Stimulated activated naive CD8-positive, alpha-beta T cell treated with anti-CD3 and anti-CD28 coated beads, Interleukin-15, Interleukin-2, amounts not matched to agents 100 ng/mL and 50 ng/mL, for 24 hours (primary cell): ENCODE data around the gene MGMT.

ENCODE experiments used
- H3K27ac Mint-ChIP-seq: one replicate; pipeline ENCODE4 v1.8.0; 2021; ENCODE audit warnings: mild to moderate bottlenecking, mixed read lengths
- H3K27me3 Mint-ChIP-seq: one replicate; pipeline ENCODE4 v1.8.0; 2021; ENCODE audit warnings: mixed read lengths
- H3K36me3 Mint-ChIP-seq: one replicate; pipeline ENCODE4 v1.8.0; 2021; ENCODE audit warnings: low read depth, mixed read lengths
- H3K4me1 Mint-ChIP-seq: one replicate; pipeline ENCODE4 v1.8.0; 2021; ENCODE audit warnings: low read depth, mixed read lengths
- H3K4me3 Mint-ChIP-seq: one replicate; pipeline ENCODE4 v1.8.0; 2021; ENCODE audit warnings: mild to moderate bottlenecking, mixed read lengths
- H3K9me3 Mint-ChIP-seq: one replicate; pipeline ENCODE4 v1.8.0; 2021; ENCODE audit warnings: mixed read lengths

MGMT gene

DNA sequence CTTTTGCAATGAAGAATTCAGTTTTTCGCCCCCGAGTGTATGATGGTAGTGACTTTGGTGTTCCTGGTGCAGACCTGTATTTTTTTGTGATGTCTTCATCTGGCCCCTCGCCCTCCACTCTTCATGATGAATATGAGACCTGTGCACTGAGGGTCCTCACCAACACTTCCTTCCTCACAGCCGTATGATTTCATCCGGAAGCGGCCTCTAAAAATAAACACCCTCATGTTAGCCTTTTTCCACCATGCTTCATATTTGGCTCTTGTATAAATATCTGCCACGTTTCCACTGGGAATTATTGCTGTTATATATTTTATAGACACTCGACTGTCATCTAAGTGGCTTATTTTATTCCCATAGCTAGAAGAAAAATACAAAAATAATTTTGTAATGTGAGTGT is 160.4 kb downstream of the MGMT start:
- no peak overlapping the region for H3K27ac Mint-ChIP-seq
- H3K27me3 Mint-ChIP-seq: no peaks in the 10 kb centered on the region
- H3K36me3 Mint-ChIP-seq: peaks cover 50% of the 10 kb centered on the region
- H3K4me3 Mint-ChIP-seq: no peak overlapping the region
- peaks cover 7% of the 10 kb centered on the region for H3K4me1 Mint-ChIP-seq
- peaks cover 11% of the 10 kb centered on the region for H3K9me3 Mint-ChIP-seq

DNA sequence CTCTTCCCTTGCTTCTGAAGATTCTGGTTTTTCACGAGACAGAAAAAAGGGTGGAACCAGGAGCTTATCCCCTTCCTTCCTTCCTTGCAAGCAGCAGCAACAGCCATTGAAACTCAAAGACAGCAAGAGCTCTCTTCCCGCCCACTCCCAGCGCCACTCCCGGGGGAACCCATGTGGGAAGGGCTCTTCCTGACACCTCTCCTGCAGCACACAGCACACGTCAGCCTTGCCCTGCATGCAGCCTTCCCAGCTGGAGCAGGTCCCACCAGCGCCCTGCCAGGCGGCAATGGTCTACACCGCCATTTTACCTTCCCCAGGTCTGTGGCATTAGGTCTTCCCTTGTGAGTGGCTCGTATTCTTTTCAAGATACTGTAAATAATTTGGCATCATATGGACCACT is 161.8 kb downstream of the MGMT start:
- no peak overlapping the region for H3K4me3 Mint-ChIP-seq
- no peak overlapping the region for H3K27ac Mint-ChIP-seq
- H3K4me1 Mint-ChIP-seq: peaks cover 7% of the 10 kb centered on the region
- no peaks in the 10 kb centered on the region for H3K27me3 Mint-ChIP-seq
- peaks cover 19% of the 10 kb centered on the region for H3K9me3 Mint-ChIP-seq
- H3K36me3 Mint-ChIP-seq: peaks cover 57% of the 10 kb centered on the region

DNA sequence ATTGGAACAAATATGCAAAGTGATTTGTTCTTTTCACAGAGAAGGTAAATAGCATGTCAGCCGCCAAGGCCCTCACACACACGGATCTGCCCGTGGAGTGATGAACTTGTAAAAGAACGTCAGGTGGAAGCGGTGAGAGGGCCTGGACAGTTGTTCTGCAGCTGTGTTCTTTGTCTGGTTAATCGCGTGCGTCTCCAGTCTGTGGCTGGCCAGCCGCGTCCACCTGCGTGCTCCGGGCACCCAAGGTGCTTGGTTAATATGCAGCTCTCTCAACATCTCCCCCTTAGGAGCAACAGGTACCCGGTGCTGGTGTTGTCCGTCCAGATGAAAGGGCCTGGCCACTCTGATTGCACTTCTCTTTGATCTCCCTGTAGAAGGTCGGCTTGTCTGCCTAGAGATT is 162.9 kb downstream of the MGMT start:
- Mint-ChIP-seq H3K36me3 (peaks cover 66% of the 10 kb centered on the region), H3K4me3 (no peak overlapping the region), H3K4me1 (peaks cover 7% of the 10 kb centered on the region), H3K27ac (no peak overlapping the region), H3K9me3 (peaks cover 26% of the 10 kb centered on the region), H3K27me3 (no peaks in the 10 kb centered on the region)

DNA sequence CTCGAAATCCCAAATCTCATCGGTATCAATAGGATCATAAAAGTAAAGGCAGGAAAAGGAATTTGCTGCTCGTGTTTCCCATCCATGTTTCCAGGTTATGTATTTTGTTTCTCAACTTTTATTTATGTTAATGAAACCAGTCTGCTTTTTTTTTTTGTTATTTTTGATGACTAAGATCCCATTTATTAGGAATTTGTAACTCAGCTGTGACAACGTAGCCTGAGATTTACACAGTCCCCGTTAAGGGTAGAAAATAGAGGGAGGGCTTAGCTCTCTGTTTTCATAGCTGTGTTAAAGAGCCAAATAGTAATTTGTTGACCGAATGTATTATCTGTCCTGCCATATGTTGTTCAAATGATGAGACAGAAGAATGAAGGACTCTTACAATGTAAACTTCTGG is 164.0 kb downstream of the MGMT start:
- Mint-ChIP-seq H3K9me3 (peaks cover 26% of the 10 kb centered on the region), H3K36me3 (peaks cover 65% of the 10 kb centered on the region), H3K27ac (no peak overlapping the region), H3K27me3 (no peaks in the 10 kb centered on the region), H3K4me3 (no peak overlapping the region), H3K4me1 (peaks cover 7% of the 10 kb centered on the region)

DNA sequence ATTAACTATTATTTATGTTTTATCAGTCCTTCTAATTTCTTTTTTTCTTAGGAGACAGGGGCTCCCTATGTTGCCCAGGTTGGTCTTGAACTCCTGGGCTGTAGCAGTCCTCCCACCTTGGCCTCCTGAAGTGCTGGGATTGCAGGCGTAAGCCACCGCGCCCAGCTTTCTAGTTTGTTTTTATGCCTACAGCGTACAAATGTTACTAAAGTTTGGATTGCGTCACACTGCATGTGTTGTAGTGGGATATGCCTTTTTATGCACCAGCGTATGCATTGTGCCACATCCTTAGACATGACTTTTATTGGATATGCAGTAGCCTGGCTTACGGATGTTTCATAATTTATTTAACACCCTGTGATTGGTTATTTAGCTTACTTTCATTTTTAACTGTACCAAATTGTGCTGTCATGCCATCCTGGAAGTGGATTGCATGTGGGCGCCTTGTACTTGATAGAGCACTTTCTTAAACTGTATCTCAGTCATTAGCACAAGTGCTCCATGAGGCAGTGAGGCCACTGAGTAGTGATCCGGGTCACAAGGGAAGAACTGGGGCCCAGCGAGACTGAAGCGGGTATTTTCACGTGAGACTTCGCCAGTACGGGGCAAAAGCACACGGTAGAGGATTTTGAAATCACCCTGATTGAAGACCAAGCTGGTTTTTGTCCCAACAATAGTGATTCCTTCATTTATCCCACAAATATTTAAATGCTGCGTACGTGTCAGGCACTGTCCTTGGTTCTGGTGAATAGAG is 165.0 kb downstream of the MGMT start:
- Mint-ChIP-seq H3K36me3 (peaks cover 64% of the 10 kb centered on the region), H3K27me3 (no peaks in the 10 kb centered on the region), H3K27ac (no peak overlapping the region), H3K4me3 (no peak overlapping the region), H3K4me1 (peaks cover 5% of the 10 kb centered on the region), H3K9me3 (peaks cover 26% of the 10 kb centered on the region)

DNA sequence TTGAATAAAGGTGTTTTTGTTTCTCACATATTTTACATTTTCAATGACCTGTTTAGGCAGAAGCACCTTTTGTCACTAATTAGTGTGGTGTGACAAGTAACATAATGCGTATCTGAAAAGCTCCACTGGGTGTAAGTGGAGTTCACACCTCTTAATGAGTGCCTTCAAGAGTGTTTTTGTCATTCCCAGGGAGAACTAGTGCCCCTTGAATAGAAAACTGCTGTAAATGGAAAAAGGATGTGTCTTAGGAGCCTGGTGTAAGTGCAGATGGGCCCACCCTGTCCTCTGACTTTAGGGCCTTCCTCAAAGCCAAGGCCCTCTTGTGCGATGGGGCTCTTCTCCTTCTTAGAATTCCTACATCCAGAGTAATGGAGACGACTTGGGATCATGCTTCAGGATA is 170.0 kb downstream of the MGMT start:
- peaks cover 55% of the 10 kb centered on the region for H3K36me3 Mint-ChIP-seq

DNA sequence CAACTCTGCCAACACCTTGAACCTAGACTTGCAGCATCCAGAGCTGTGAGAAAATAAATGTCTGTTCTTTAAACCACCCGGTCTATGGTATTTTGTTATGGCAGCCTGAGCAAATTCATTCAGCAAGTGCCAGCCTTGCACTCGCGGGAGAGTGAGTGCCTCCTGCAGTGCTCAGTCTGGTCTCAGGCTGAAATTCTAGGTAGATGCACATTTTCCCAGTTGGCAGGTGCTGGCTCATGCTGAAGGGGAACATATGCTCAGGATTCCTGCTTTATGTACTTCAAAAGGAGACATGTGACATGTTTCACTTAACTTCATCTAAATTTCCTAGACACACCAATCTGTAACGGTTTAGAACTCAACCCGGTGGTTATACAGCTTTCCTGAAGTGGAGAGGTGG is 170.8 kb downstream of the MGMT start:
- Mint-ChIP-seq H3K9me3 (peaks cover 12% of the 10 kb centered on the region), H3K4me3 (no peak overlapping the region), H3K36me3 (peaks cover 46% of the 10 kb centered on the region), H3K27ac (no peak overlapping the region), H3K4me1 (no peaks in the 10 kb centered on the region), H3K27me3 (no peaks in the 10 kb centered on the region)

More for the DNA sequence above, 170.0 kb downstream of the MGMT start:
- Mint-ChIP-seq H3K9me3 (peaks cover 18% of the 10 kb centered on the region), H3K27ac (no peak overlapping the region), H3K4me3 (no peak overlapping the region), H3K4me1 (no peaks in the 10 kb centered on the region), H3K27me3 (no peaks in the 10 kb centered on the region)

DNA sequence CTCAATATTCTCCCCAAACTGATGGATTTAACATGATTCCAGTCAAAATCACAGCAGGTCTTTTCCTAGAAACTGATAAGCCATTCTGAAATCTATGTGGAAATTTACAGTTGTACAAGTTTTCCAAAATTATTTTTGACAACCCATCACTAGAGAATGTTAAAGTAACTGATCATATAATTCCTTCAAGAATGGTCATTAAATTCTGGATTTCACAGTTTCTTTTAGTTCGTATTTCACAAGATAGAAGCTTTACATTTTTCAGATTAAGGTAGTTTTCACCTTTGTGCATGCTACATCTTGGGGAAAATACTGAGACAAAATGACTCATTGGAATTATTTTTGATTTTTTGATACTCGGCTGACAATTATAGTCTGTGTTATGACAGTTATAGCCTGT is 174.3 kb downstream of the MGMT start:
- H3K27me3 Mint-ChIP-seq: no peaks in the 10 kb centered on the region
- H3K36me3 Mint-ChIP-seq: peaks cover 30% of the 10 kb centered on the region
- H3K4me1 Mint-ChIP-seq: no peaks in the 10 kb centered on the region
- no peak overlapping the region for H3K27ac Mint-ChIP-seq
- no peak overlapping the region for H3K4me3 Mint-ChIP-seq
- H3K9me3 Mint-ChIP-seq: peaks cover 3% of the 10 kb centered on the region

DNA sequence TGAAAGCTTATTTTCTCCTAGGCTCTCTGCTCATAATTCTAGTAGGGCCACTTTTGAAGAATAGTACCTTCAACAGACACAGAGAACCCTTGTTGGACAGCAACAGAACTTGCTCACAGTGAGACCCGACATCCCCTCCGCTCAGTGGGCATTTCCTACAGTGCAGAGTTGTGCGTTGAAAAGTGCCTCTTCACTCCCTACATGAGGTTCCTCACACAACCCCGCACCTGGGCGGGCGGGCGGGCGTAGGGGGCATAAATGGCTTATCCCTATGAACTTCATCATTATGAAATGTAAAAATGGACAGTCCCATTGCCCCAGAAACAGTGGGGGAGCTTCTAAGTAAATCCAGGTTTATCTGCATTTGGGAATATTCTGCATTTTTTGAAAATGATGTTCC is 174.9 kb downstream of the MGMT start:
- H3K27me3 Mint-ChIP-seq: no peaks in the 10 kb centered on the region
- H3K27ac Mint-ChIP-seq: no peak overlapping the region
- H3K9me3 Mint-ChIP-seq: peaks cover 3% of the 10 kb centered on the region
- H3K36me3 Mint-ChIP-seq: peaks cover 30% of the 10 kb centered on the region
- no peaks in the 10 kb centered on the region for H3K4me1 Mint-ChIP-seq
- no peak overlapping the region for H3K4me3 Mint-ChIP-seq

DNA sequence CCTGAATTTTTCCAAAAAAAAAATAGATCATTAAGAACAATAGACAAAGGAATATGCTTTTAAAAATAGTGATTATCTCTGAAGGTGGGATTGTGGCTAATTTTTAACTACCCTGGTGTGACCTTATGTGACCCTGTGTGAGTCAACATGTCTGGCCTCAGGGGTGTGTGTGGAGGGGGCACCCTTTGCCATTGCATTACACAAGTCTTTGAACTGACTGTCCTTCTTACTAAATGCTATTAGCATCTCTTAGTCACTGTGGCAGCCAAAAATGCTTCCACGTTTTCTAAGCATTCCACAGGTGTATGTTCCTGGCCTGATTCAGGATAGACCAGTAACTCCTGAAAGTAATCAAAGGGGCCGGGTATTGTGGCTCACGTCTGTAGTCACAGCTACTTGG is 175.4 kb downstream of the MGMT start:
- Mint-ChIP-seq H3K27ac (no peak overlapping the region), H3K9me3 (peaks cover 3% of the 10 kb centered on the region), H3K4me3 (no peak overlapping the region), H3K27me3 (no peaks in the 10 kb centered on the region), H3K36me3 (peaks cover 26% of the 10 kb centered on the region), H3K4me1 (no peaks in the 10 kb centered on the region)

DNA sequence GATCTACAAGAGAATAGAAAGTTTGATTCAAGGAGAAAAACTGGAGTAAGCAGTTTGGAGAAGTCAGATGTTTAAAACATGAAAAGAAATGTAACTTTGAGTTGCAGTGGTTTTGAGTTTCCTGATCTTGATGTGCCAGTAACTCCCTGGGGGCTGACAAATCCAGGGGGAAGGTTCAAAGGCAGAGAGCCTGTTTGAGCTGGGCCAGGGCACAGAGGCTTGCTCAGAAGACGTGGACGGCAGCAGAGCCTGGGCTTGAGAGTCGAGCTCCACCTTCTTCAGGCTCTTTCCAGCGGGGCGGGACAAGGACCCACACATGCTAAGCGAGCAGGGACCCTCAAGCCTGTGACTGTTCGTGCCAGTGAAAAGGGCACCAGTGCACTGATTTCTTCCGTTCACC is 176.2 kb downstream of the MGMT start:
- Mint-ChIP-seq H3K9me3 (peaks cover 3% of the 10 kb centered on the region), H3K36me3 (peaks cover 20% of the 10 kb centered on the region), H3K4me3 (no peak overlapping the region), H3K4me1 (no peaks in the 10 kb centered on the region), H3K27me3 (no peaks in the 10 kb centered on the region), H3K27ac (no peak overlapping the region)

DNA sequence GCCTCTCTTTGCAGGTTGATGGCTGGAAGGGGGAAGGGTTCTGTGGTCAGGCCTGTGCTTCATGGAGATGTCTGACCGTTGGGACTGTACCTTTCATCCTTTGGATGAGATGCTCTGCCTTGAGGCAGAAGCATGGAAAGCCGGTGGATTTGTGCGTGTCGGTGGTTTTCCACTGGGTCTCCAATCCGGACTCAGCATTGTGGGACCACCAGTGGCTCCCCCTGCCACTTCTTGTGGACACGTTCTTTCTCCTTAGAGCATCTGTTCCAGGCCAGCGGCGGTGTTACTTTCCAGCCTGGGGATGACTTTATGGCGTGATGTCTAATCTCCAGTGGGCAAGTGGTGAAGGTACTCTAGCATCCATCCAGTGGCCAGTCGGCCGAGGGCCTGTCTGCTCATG is 178.4 kb downstream of the MGMT start:
- Mint-ChIP-seq H3K27me3 (no peaks in the 10 kb centered on the region), H3K4me1 (no peaks in the 10 kb centered on the region), H3K4me3 (no peak overlapping the region), H3K27ac (no peak overlapping the region), H3K9me3 (peaks cover 3% of the 10 kb centered on the region), H3K36me3 (peaks cover 19% of the 10 kb centered on the region)

DNA sequence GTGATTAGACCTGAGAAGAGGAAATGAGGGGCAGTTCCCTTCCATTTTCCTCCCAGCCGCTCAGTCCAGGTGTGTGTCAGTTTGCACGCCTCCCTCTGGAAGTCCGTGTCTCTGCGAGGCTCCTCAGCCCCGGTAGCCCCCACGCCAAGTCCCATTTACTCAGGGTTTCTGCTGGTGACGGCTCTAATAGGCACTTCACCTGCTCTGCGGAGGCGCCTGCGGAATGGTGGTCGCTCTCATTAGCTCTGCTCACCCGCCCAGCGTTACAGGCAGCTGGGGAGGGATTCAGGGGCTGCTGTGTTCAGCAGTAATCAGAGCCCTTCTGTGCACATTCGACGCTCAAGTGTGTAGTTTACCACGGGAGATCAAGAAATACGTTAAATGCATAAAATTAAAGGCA is 179.9 kb downstream of the MGMT start:
- H3K27ac Mint-ChIP-seq: no peak overlapping the region
- H3K36me3 Mint-ChIP-seq: peaks cover 19% of the 10 kb centered on the region
- H3K27me3 Mint-ChIP-seq: no peaks in the 10 kb centered on the region
- no peak overlapping the region for H3K4me3 Mint-ChIP-seq
- peaks cover 3% of the 10 kb centered on the region for H3K9me3 Mint-ChIP-seq
- no peaks in the 10 kb centered on the region for H3K4me1 Mint-ChIP-seq

DNA sequence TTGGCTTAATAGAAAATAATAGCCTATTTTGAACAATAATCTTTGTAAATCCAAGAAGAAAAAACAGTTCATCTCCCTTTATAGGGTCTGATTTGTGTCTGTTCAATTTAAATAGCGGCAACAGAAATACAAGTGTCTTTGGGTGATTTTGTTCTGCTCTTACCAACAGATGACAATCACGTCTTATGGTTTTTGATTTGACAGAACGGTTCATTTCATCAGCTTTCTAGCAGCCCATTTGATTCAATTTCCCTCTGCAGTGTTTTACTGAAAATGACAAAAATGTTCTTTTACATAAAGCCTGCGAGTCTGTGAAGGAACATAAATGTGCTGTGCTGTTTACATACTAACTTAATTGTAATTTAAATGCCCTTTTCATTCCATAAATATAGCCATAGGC is 180.5 kb downstream of the MGMT start:
- Mint-ChIP-seq H3K9me3 (peaks cover 3% of the 10 kb centered on the region), H3K27ac (no peak overlapping the region), H3K4me3 (no peak overlapping the region), H3K27me3 (no peaks in the 10 kb centered on the region), H3K4me1 (no peaks in the 10 kb centered on the region), H3K36me3 (peaks cover 19% of the 10 kb centered on the region)

DNA sequence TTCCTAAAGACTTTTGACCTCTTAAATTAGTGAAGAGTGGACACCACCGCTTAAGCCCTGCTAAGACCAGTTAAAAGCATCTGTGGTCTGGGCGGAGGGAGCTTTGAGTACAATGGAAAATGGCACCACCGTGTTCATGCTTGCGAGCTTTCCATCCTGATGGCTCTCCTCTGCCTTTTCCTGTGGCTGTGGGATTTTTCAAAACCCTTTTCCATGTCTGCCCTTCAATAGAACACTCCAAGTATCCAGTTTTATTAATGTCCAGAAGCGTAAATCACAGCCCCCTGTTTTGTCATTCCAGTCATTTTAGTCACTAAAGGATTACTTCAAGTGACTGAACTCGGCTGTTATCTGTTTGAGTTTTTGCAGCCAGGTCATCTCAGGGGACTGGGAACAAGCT is 181.8 kb downstream of the MGMT start:
- H3K4me1 Mint-ChIP-seq: no peaks in the 10 kb centered on the region
- peaks cover 3% of the 10 kb centered on the region for H3K9me3 Mint-ChIP-seq
- H3K27me3 Mint-ChIP-seq: no peaks in the 10 kb centered on the region
- no peak overlapping the region for H3K27ac Mint-ChIP-seq
- peaks cover 26% of the 10 kb centered on the region for H3K36me3 Mint-ChIP-seq
- H3K4me3 Mint-ChIP-seq: no peak overlapping the region

DNA sequence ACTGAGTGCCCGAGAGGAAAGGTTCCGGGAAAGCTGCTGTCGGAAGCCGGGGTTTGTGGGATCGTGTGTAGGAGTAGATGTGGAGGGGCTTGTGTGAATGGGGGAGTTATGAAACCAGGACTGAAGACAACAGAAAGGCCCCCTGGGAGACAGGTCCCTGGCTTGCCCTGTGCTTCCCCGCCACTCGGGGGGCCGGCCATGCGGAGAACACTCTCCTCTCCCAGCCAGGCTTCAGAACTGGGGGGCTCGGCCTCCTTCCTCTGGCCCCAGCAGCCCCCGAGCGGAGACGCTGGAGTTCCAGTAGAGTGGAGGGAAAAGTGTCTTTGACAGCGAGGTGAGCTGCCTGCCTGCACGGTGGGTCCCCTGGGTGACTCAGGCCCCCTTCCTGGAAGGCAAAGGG is 185.0 kb downstream of the MGMT start:
- H3K4me1 Mint-ChIP-seq: no peaks in the 10 kb centered on the region
- no peak overlapping the region for H3K4me3 Mint-ChIP-seq
- H3K9me3 Mint-ChIP-seq: no peaks in the 10 kb centered on the region
- H3K27me3 Mint-ChIP-seq: no peaks in the 10 kb centered on the region
- H3K36me3 Mint-ChIP-seq: peaks cover 24% of the 10 kb centered on the region
- H3K27ac Mint-ChIP-seq: no peak overlapping the region
